H9 (cell line): ENCODE data around the gene PTGES3L. TPM values are rescaled to one million over a fixed set of nuclear protein-coding genes. Genes with fewer than 3 reads are reported as not detected.

ENCODE experiments used
- DNase-seq: peaks from one replicate; pipeline ENCODE4 v3.0.0-alpha.2; 2017
- H2AFZ ChIP-seq: one replicate; pipeline ENCODE4 v1.6.1; 2013; ENCODE audit warnings: mild to moderate bottlenecking, low read length, control low read depth, moderate library complexity
- H2AK5ac ChIP-seq: 2 replicates; pipeline ENCODE4 v1.6.1; 2013; ENCODE audit warnings: low read length, control low read depth, mixed read lengths; ENCODE audit not compliant: insufficient read length
- H2BK120ac ChIP-seq: one replicate; pipeline ENCODE4 v1.6.1; 2013; ENCODE audit warnings: low read depth, mild to moderate bottlenecking, low read length, control low read depth, inconsistent platforms; ENCODE audit not compliant: poor library complexity, severe bottlenecking
- H2BK12ac ChIP-seq: 2 replicates; pipeline ENCODE4 v1.6.1; 2013; ENCODE audit warnings: low read length, control low read depth, mixed read lengths, low read depth; ENCODE audit not compliant: insufficient read length
- H2BK15ac ChIP-seq: 2 replicates; pipeline ENCODE4 v1.6.1; 2013; ENCODE audit warnings: low read depth, low read length, control low read depth
- H2BK20ac ChIP-seq: one replicate; pipeline ENCODE4 v1.6.1; 2013; ENCODE audit warnings: low read depth, mild to moderate bottlenecking, low read length, control low read depth, inconsistent platforms; ENCODE audit not compliant: poor library complexity, severe bottlenecking
- H2BK5ac ChIP-seq: 2 replicates; pipeline ENCODE4 v1.6.1; 2013; ENCODE audit warnings: low read length, control low read depth, mixed read lengths; ENCODE audit not compliant: insufficient read length
- H3K14ac ChIP-seq: 2 replicates; pipeline ENCODE4 v1.6.1; 2013; ENCODE audit warnings: low read length, control low read depth; ENCODE audit not compliant: insufficient read depth
- H3K18ac ChIP-seq: 2 replicates; pipeline ENCODE4 v1.6.1; 2013; ENCODE audit warnings: low read depth, mild to moderate bottlenecking, mixed read lengths, low read length, control low read depth; ENCODE audit not compliant: insufficient read length
- H3K23ac ChIP-seq: 2 replicates; pipeline ENCODE4 v1.6.1; 2013; ENCODE audit warnings: low read length, control low read depth, mixed read lengths, low read depth; ENCODE audit not compliant: insufficient read length
- H3K23me2 ChIP-seq: 2 replicates; pipeline ENCODE4 v1.6.1; 2013; ENCODE audit warnings: low read depth, mild to moderate bottlenecking, mixed read lengths, low read length, control low read depth; ENCODE audit not compliant: insufficient read length, poor library complexity, severe bottlenecking
- H3K27ac ChIP-seq: 2 replicates; pipeline ENCODE4 v1.5.1; 2013; ENCODE audit warnings: low read length, control low read depth, mixed read lengths, low read depth; ENCODE audit not compliant: insufficient read length
- H3K27me3 ChIP-seq: 2 replicates; pipeline ENCODE4 v1.6.1; 2013; ENCODE audit warnings: low read length, control low read depth, inconsistent platforms; ENCODE audit not compliant: insufficient read depth
- H3K4ac ChIP-seq: 2 replicates; pipeline ENCODE4 v1.6.1; 2013; ENCODE audit warnings: low read depth, mild to moderate bottlenecking, control low read depth, inconsistent platforms, low read length, moderate library complexity
- H3K4me1 ChIP-seq: 2 replicates; pipeline ENCODE4 v1.6.1; 2013; ENCODE audit warnings: low read length, control low read depth, inconsistent platforms; ENCODE audit not compliant: insufficient read depth
- H3K4me2 ChIP-seq: 2 replicates; pipeline ENCODE4 v1.6.1; 2013; ENCODE audit warnings: low read length, control low read depth, mixed read lengths; ENCODE audit not compliant: insufficient read length, insufficient read depth
- H3K56ac ChIP-seq: 2 replicates; pipeline ENCODE4 v1.6.1; 2013; ENCODE audit warnings: low read depth, mild to moderate bottlenecking, mixed read lengths, low read length, control low read depth; ENCODE audit not compliant: insufficient read length
- H3K79me1 ChIP-seq: 2 replicates; pipeline ENCODE4 v1.6.1; 2013; ENCODE audit warnings: low read depth, mild to moderate bottlenecking, moderate library complexity, low read length, control low read depth, inconsistent platforms; ENCODE audit not compliant: insufficient read depth, poor library complexity, severe bottlenecking
- H3K79me2 ChIP-seq: 2 replicates; pipeline ENCODE4 v1.6.1; 2013; ENCODE audit warnings: low read length, control low read depth, inconsistent platforms; ENCODE audit not compliant: insufficient read depth
- H3K9ac ChIP-seq: 2 replicates; pipeline ENCODE4 v1.6.1; 2013; ENCODE audit warnings: low read length, control low read depth, mixed read lengths; ENCODE audit not compliant: insufficient read length; ENCODE audit errors: extremely low read depth
- H3K9me3 ChIP-seq: one replicate; pipeline ENCODE4 v1.6.1; 2013; ENCODE audit warnings: low read depth, low read length, inconsistent platforms; ENCODE audit not compliant: control insufficient read depth
- H3T11ph ChIP-seq: one replicate; pipeline ENCODE4 v1.6.1; 2013; ENCODE audit warnings: mild to moderate bottlenecking, low read length, control low read depth, inconsistent platforms
- H4K20me1 ChIP-seq: one replicate; pipeline ENCODE4 v1.6.1; 2013; ENCODE audit not compliant: control insufficient read depth, insufficient read length, insufficient read depth
- H4K5ac ChIP-seq: 2 replicates; pipeline ENCODE4 v1.6.1; 2013; ENCODE audit warnings: low read depth, mild to moderate bottlenecking, mixed read lengths, low read length, control low read depth; ENCODE audit not compliant: insufficient read length
- H4K8ac ChIP-seq: replicated peaks from 2 replicates; pipeline ENCODE4 v1.6.1; 2013; ENCODE audit warnings: low read length, control low read depth, mixed read lengths, low read depth; ENCODE audit not compliant: insufficient read length
- H4K91ac ChIP-seq: 2 replicates; pipeline ENCODE4 v1.6.1; 2013; ENCODE audit warnings: low read depth, mild to moderate bottlenecking, moderate library complexity, mixed read lengths, low read length, control low read depth; ENCODE audit not compliant: insufficient read length
- H3K27ac Mint-ChIP-seq, 3 experiments: 2 replicates in 2 of 3; 3 replicates in 1 of 3; pipeline ENCODE4 v1.8.0; 2020 to 2021; ENCODE audit warnings: mixed read lengths in 3 of 3, mild to moderate bottlenecking in 1 of 3, moderate library complexity in 1 of 3
- H3K27me3 Mint-ChIP-seq: 2 replicates; pipeline ENCODE4 v1.8.0; 2021; ENCODE audit warnings: low read depth, mild to moderate bottlenecking, moderate library complexity, mixed read lengths
- H3K36me3 Mint-ChIP-seq, 3 experiments: 2 replicates in 2 of 3; 3 replicates in 1 of 3; pipeline ENCODE4 v1.8.0; 2020 to 2021; ENCODE audit warnings: low read depth in 3 of 3, mixed read lengths in 3 of 3; ENCODE audit not compliant: insufficient read depth in 1 of 3
- H3K4me1 Mint-ChIP-seq, 2 experiments: 2 replicates each; pipeline ENCODE4 v1.8.0; 2020; ENCODE audit warnings: mixed read lengths in 2 of 2
- H3K4me3 Mint-ChIP-seq, 2 experiments: 2 replicates in 1 of 2; 3 replicates in 1 of 2; pipeline ENCODE4 v1.8.0; 2020 to 2021; ENCODE audit warnings: mild to moderate bottlenecking in 2 of 2, mixed read lengths in 2 of 2, moderate library complexity in 1 of 2
- H3K9me3 Mint-ChIP-seq, 2 experiments: 2 replicates in 1 of 2; 3 replicates in 1 of 2; pipeline ENCODE4 v1.8.0; 2020; ENCODE audit warnings: mild to moderate bottlenecking in 2 of 2, mixed read lengths in 2 of 2, moderate library complexity in 1 of 2
- WGBS: extraction: QIAGEN DNeasy Blood & Tissue Kit; methylation state at CpG from one replicate; pipeline ENCODE4 v1.1.7; 2013; ENCODE audit warnings: missing lambda C conversion rate, low lambda C conversion rate, mixed read lengths; ENCODE audit not compliant: insufficient read length; ENCODE audit errors: extremely low coverage; 5-methylcytosine and 5-hydroxymethylcytosine counted together
- total RNA-seq: library from RNA; stranded (reverse); gene quantifications from 2 replicates; pipeline ENCODE4 v1.2.1, GENCODE V29; 2021
- TF ChIP-seq, protein P1 (sequence below): fragments of 200-600 bp; sonication (generic); conservative IDR thresholded peaks from 3 replicates; pipeline ENCODE4 v1.8.0; 2021; ENCODE audit warnings: antibody characterized with exemption, mild to moderate bottlenecking

The PTGES3L gene
- total RNA-seq, 1 experiment from 2014 or later = 4.2 TPM

DNA sequence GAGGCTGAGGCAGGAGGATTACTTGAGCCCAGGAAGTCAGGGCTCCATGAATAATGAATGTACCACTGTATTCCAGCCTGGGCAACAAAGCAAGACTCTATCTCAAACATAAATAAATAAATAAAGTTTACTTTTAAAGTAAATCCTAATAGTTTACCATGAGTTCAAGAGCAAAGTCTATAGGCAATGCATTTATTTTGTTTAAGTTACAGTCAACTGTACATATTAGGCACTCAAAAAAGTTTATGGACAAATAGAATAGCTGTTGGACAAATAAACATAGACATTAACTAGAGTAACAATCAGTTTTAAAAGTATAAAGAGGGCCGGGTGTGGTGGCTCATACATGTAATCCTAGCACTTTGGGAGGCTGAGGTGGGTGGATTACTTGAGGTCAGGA lies 12.0 kb downstream of the PTGES3L start:
- Histone ChIP-seq H3K14ac (no peak overlapping the region), H4K8ac (no peak overlapping the region), H2BK5ac (no peak overlapping the region), H3K27me3 (no peaks in the 10 kb centered on the region), H3K79me2 (0 out of 2 replicates have a peak, but pooled peaks cover 2% of the 10 kb centered on the region), H2AFZ (no peak overlapping the region), H4K20me1 (no peaks in the 10 kb centered on the region), H4K5ac (no peak overlapping the region), H2BK12ac (no peak overlapping the region), H3K27ac (no peak overlapping the region), H3K4ac (no peak overlapping the region), H3K9me3 (no peaks in the 10 kb centered on the region), H2BK15ac (no peak overlapping the region), H3K9ac (no peak overlapping the region), H3K18ac (no peak overlapping the region), H3K79me1 (no peaks in the 10 kb centered on the region), H3T11ph (no peak overlapping the region), H2BK20ac (no peak overlapping the region), H3K23ac (no peak overlapping the region), H3K56ac (no peak overlapping the region), H4K91ac (no peak overlapping the region), H2AK5ac (no peak overlapping the region), H3K4me1 (no peaks in the 10 kb centered on the region), H2BK120ac (no peak overlapping the region), H3K4me2 (no peak overlapping the region), H3K23me2 (peaks cover 5% of the 10 kb centered on the region)
- H3K27ac Mint-ChIP-seq = no peak overlapping the region
- peaks cover 3 to 11% (median 6%) of the 10 kb centered on the region in 3 experiments; a peak in 6 of 7 replicates for H3K36me3 Mint-ChIP-seq
- peaks cover 5 to 10% of the 10 kb centered on the region in 2 experiments for H3K4me1 Mint-ChIP-seq
- H3K4me3 Mint-ChIP-seq = no peak overlapping the region
- no CpG with 5 or more reads among the region's 1 CpG for WGBS
- no peak for DNase-seq
- H3K9me3 Mint-ChIP-seq = 0 out of 5 replicates have a peak, but pooled peaks cover 0 to 4% of the 10 kb centered on the region in 2 experiments
- H3K27me3 Mint-ChIP-seq = no peaks in the 10 kb centered on the region
- TF ChIP-seq, protein P1, sequence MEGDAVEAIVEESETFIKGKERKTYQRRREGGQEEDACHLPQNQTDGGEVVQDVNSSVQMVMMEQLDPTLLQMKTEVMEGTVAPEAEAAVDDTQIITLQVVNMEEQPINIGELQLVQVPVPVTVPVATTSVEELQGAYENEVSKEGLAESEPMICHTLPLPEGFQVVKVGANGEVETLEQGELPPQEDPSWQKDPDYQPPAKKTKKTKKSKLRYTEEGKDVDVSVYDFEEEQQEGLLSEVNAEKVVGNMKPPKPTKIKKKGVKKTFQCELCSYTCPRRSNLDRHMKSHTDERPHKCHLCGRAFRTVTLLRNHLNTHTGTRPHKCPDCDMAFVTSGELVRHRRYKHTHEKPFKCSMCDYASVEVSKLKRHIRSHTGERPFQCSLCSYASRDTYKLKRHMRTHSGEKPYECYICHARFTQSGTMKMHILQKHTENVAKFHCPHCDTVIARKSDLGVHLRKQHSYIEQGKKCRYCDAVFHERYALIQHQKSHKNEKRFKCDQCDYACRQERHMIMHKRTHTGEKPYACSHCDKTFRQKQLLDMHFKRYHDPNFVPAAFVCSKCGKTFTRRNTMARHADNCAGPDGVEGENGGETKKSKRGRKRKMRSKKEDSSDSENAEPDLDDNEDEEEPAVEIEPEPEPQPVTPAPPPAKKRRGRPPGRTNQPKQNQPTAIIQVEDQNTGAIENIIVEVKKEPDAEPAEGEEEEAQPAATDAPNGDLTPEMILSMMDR = no peak
